C4-2B (cell line): ENCODE measurements around the gene PLG.
"Not testable (repeated sequence)": the region's sequence is repeated elsewhere in the genome, so short reads cannot be mapped to it uniquely, and the experiment has no call there.

Experiments used
- H3K27ac ChIP-seq: fragments of 450-650 bp; 2 replicates; pipeline ENCODE4 v1.5.1; 2017
- ZFX ChIP-seq: fragments of 450-650 bp; IDR thresholded peaks from 2 replicates; pipeline ENCODE4 v1.6.1; 2017
- TF ChIP-seq, protein P1 (sequence below): fragments of 450-650 bp; conservative IDR thresholded peaks from 2 replicates; pipeline ENCODE4 v1.5.1; 2017; ENCODE audit warnings: mild to moderate bottlenecking

Gene PLG

DNA sequence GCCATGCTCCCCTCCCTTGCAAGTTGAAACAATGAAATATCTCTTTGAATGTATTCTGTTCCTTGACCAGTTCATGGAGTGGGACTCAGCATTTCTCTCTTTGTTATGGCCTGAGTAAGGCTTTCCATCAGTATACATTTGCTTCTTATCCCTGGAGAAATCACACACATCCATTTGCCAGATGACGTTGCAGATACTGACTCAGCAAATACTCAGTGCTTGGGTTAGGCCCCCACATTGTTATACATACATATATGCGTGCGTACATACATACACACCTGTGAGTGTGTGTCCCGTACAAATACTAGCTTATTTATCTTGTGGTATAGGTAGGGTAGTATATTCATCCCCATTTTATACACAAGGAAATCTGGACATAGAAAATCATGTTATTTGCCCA is 72.4 kb downstream of the PLG start:
- TF ChIP-seq, protein P1, sequence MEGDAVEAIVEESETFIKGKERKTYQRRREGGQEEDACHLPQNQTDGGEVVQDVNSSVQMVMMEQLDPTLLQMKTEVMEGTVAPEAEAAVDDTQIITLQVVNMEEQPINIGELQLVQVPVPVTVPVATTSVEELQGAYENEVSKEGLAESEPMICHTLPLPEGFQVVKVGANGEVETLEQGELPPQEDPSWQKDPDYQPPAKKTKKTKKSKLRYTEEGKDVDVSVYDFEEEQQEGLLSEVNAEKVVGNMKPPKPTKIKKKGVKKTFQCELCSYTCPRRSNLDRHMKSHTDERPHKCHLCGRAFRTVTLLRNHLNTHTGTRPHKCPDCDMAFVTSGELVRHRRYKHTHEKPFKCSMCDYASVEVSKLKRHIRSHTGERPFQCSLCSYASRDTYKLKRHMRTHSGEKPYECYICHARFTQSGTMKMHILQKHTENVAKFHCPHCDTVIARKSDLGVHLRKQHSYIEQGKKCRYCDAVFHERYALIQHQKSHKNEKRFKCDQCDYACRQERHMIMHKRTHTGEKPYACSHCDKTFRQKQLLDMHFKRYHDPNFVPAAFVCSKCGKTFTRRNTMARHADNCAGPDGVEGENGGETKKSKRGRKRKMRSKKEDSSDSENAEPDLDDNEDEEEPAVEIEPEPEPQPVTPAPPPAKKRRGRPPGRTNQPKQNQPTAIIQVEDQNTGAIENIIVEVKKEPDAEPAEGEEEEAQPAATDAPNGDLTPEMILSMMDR = no peak
- no peak overlapping the region for H3K27ac ChIP-seq

GRCh38 chr6:160775792-160776580 is 73.9 kb downstream of the PLG start:
- TF ChIP-seq, protein P1 = no peak
- no peak for TF ChIP-seq ZFX
- H3K27ac ChIP-seq = no peak overlapping the region

- not testable (repeated sequence) for H3K27ac ChIP-seq
These were observed 77.1 kb downstream of the PLG start for GRCh38 chr6:160779095-160779494.

DNA sequence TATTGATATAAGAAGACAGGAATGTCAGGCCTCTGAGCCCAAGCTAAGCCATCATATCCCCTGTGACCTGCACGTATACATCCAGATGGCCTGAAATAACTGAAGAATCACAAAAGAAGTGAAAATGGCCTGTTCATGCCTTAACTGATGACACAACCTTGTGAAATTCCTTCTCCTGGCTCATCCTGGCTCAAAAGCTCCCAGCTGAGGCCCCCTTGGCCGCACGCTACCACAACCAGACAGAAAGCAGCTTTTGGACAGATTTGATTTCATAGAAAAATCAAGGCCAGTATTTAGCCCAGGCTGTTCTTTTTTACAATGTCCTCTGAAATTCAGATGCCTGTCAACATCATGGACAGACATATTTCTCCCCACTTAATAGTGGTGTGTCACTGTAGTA is 78.6 kb downstream of the PLG start:
- not testable (repeated sequence) for H3K27ac ChIP-seq

- no peak overlapping the region for H3K27ac ChIP-seq
- TF ChIP-seq, protein P1 = no peak
- no peak for TF ChIP-seq ZFX
These were observed 79.3 kb downstream of the PLG start for GRCh38 chr6:160781298-160781697.

DNA sequence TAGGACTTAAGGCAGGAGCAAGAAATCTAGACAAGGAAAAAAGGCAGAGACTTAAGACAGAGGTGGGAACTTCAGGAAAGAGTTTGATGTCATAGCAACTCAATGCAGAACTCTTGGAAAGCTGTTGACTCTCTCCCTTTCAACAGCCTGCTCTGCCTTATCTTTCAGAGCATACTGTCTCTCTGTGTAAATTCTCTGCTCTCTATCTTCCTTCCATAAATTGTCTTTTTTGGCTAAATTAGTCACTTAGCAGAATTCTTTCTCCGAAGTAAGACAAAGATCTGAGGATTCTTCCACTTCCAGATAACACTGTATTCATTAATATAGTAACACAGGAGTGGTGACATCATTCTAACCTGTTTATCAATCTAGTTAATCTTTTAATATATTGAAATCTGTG is 80.2 kb downstream of the PLG start:
- no peak for TF ChIP-seq ZFX
- TF ChIP-seq, protein P1 = no peak
- no peak overlapping the region for H3K27ac ChIP-seq

DNA sequence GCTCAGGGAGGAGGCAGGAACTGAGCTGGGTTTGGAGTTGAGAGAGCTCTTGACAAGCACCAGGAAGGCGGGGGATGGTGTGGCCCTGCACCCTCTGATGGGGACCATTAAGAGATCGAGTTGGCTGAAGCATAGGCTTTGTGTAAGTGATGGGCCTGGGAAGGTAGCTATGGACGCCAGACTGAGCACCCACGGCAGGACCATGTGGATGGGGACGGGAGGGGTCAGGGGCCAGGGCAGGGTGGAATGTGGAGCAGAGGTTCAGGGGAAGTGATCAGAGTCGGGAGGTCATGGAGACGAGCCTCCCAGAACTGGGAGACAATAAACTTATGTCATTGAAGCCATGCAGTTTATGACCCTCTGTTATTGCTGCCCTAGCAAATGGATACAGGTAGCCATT is 81.7 kb downstream of the PLG start:
- H3K27ac ChIP-seq = no peak overlapping the region
- no peak for TF ChIP-seq ZFX
- TF ChIP-seq, protein P1 = no peak

GRCh38 chr6:160788126-160788525 is 86.1 kb downstream of the PLG start:
- peak overlapping the region; percentile 36; the same call in 1 of the 2 replicates for H3K27ac ChIP-seq

- H3K27ac ChIP-seq = no peak overlapping the region
- TF ChIP-seq, protein P1 = no peak
These were observed 86.8 kb downstream of the PLG start for GRCh38 chr6:160788806-160789205.
